NK-92 (cell line): Measurements from ENCODE around the gene XRCC4.

ENCODE experiments used
- DNase-seq: peaks from one replicate; lab custom pipeline; 2025; ENCODE audit not compliant: unreplicated experiment; lab: John Stamatoyannopoulos, UW

XRCC4 gene

GRCh38 chr5:83172011-83172410, 94.7 kb downstream of the XRCC4 start:
- DNase-seq = no peak

GRCh38 chr5:83172655-83173054, 95.3 kb downstream of the XRCC4 start:
- no peak for DNase-seq

- DNase-seq = no peak
Measured at GRCh38 chr5:83173826-83174225, 96.5 kb downstream of the XRCC4 start.

- no peak for DNase-seq
Measured at GRCh38 chr5:83177803-83178202, 100.5 kb downstream of the XRCC4 start.

- DNase-seq = no peak
Measured at GRCh38 chr5:83179966-83180365, 102.6 kb downstream of the XRCC4 start.

GRCh38 chr5:83184534-83184933, 107.2 kb downstream of the XRCC4 start:
- DNase-seq = no peak

- no peak for DNase-seq
Measured at GRCh38 chr5:83192947-83193346, 115.6 kb downstream of the XRCC4 start.

GRCh38 chr5:83197326-83197967, 120.1 kb downstream of the XRCC4 start:
- no peak for DNase-seq

GRCh38 chr5:83199126-83199525, 121.8 kb downstream of the XRCC4 start:
- DNase-seq = no peak

GRCh38 chr5:83204651-83205050, 127.3 kb downstream of the XRCC4 start:
- no peak for DNase-seq

GRCh38 chr5:83209963-83210362, 132.6 kb downstream of the XRCC4 start:
- DNase-seq = no peak

GRCh38 chr5:83219077-83219476, 141.7 kb downstream of the XRCC4 start:
- DNase-seq = no peak

GRCh38 chr5:83219495-83219894, 142.1 kb downstream of the XRCC4 start:
- DNase-seq = no peak

- DNase-seq = no peak
Measured at GRCh38 chr5:83220331-83220730, 143.0 kb downstream of the XRCC4 start.

- no peak for DNase-seq
Measured at GRCh38 chr5:83222906-83223305, 145.6 kb downstream of the XRCC4 start.

- no peak for DNase-seq
Measured at GRCh38 chr5:83227611-83228010, 150.3 kb downstream of the XRCC4 start.

GRCh38 chr5:83230511-83230910, 153.2 kb downstream of the XRCC4 start:
- DNase-seq = no peak

GRCh38 chr5:83244516-83244915, 167.2 kb downstream of the XRCC4 start:
- no peak for DNase-seq

GRCh38 chr5:83245037-83245436, 167.7 kb downstream of the XRCC4 start:
- no peak for DNase-seq

- no peak for DNase-seq
Measured at GRCh38 chr5:83246071-83246470, 168.7 kb downstream of the XRCC4 start.

GRCh38 chr5:83249156-83249555, 171.8 kb downstream of the XRCC4 start:
- DNase-seq = no peak

GRCh38 chr5:83251849-83252248, 174.5 kb downstream of the XRCC4 start:
- no peak for DNase-seq

GRCh38 chr5:83253720-83254119, 176.4 kb downstream of the XRCC4 start:
- DNase-seq = no peak
